ENCODE data around the gene PPFIBP2. TPM values are rescaled to one million over a fixed set of nuclear protein-coding genes. Genes with fewer than 3 reads are reported as not detected.

PPFIBP2 gene
- total RNA-seq, 2 experiments from 2014 or later = 102 to 182 TPM

DNA sequence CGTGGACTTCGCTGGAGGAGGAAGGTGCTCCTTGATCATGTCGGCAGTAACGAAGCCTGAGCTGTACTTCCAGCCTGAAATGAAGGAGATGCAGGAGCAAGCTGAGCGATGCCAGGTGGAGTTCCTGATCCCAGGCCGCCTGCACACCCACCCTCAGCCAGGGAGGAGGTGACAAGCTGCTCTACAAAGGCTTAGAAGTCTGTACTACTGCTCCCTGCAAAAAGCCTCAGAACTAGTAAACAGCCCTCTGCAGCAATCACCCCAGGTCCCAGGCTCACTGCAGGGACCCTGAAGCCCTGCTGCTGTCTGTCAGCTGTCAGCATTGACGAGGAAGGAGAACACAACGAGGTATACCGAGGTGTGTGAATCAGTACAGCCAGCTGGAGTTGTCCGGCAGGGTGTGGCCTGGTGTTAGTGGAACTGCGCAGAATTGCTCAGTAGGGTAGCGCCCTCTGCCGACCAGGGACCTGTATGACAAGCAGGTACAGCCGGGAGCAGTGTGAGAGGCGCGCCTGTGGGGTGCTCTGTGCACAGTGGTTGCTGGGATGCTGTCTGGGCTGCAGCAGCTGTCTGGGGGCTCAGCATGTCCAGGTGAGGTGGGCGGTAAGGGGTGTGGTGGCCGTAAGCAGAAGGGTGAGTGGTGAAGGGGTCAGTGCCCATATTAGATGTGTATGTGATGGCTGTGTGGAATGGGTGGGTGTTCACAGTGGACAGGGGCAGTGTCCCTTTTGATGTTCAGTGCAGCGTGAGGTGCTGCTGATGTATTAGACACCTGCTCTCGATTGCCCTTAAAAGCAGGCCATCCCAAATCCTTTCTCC, 151.9 kb downstream of the PPFIBP2 start:
- no peaks in the 10 kb centered on the region for H3K9me3 ChIP-seq (ENCODE audit: low read length)
- no peak overlapping the region for H3K27ac ChIP-seq (ENCODE audit: low read depth, low read length, poor library complexity, severe bottlenecking)
- DNase-seq (ENCODE audit: low spot score) = peak; percentile 83
- H3K4me2 ChIP-seq (ENCODE audit: low read length) = no peak overlapping the region
- H3K9me2 ChIP-seq (ENCODE audit: insufficient read depth, low read length) = no peaks in the 10 kb centered on the region
- no peak overlapping the region for H3K4me3 ChIP-seq (ENCODE audit: low read depth, low read length, poor library complexity, severe bottlenecking)
- BruUV-seq (replicated peaks) = no TSS peak
- intact Hi-C loops (cut with micrococcal nuclease; ENCODE audit: unreplicated experiment) = loop anchor here (1.0 to 5.0 kb wide), 2 partner anchors 152 to 223 kb away; partner anchors contain the start of gene PPFIBP2
- no peaks in the 10 kb centered on the region for H3K4me1 ChIP-seq (ENCODE audit: insufficient read depth, low read length, poor library complexity, severe bottlenecking)
- H2AFZ ChIP-seq (ENCODE audit: low read length) = no peak overlapping the region
- ChIA-PET POLR2A (interaction anchor here (0.5 kb wide), 1 partner anchor 187 kb away, joined by 6 read pairs; no protein-coding TSS in a partner anchor), CTCF (ENCODE audit: unreplicated experiment) (interaction anchor here (0.6 to 1.2 kb wide), 2 partner anchors 23 to 88 kb away, joined by 3 read pairs; no protein-coding TSS in a partner anchor)
- TF ChIP-seq, protein P1, sequence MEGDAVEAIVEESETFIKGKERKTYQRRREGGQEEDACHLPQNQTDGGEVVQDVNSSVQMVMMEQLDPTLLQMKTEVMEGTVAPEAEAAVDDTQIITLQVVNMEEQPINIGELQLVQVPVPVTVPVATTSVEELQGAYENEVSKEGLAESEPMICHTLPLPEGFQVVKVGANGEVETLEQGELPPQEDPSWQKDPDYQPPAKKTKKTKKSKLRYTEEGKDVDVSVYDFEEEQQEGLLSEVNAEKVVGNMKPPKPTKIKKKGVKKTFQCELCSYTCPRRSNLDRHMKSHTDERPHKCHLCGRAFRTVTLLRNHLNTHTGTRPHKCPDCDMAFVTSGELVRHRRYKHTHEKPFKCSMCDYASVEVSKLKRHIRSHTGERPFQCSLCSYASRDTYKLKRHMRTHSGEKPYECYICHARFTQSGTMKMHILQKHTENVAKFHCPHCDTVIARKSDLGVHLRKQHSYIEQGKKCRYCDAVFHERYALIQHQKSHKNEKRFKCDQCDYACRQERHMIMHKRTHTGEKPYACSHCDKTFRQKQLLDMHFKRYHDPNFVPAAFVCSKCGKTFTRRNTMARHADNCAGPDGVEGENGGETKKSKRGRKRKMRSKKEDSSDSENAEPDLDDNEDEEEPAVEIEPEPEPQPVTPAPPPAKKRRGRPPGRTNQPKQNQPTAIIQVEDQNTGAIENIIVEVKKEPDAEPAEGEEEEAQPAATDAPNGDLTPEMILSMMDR (conservative IDR thresholded peaks at IDR 0.05; ENCODE audit: low read length) = peak; percentile 90
- no peak for TF ChIP-seq EZH2phosphoT487 (IDR thresholded peaks at IDR 0.05; ENCODE audit: borderline replicate concordance, low read depth, low read length)
- peaks cover 50% of the 10 kb centered on the region for H3K36me3 ChIP-seq (ENCODE audit: insufficient read depth, low read length)
- no peaks in the 10 kb centered on the region for H3K79me2 ChIP-seq (ENCODE audit: insufficient read depth, low read depth, low read length)
- H4K20me1 ChIP-seq (ENCODE audit: insufficient read depth, low read length) = no peaks in the 10 kb centered on the region

DNA sequence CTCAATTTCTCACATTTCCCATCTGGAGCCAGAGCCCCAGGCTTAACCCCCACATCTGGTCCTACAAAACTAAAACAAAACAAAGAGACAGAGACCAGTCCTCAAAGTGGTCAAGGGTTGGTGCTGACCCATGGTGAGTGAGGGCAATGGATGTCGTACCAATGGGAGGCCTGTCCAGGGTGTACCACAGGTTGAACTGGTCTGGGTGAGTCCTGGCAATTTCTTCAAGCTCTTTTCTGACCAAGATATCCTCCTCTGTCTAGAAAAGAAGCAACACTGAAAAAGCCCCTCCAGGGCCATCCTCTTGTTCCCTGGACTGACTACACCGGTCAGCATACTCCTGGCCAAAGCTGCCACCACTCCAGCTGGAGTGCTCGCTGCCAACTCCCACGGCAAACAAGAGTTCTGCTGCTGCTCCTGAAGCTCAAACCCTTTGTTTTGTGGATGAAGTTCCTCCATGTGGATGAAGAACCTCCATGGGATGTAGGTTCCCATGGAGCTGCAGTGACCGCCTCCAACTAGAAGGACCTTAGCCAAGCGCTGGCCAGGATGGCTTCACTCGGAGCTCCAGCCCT, 152.6 kb downstream of the PPFIBP2 start:
- CTCF ChIA-PET (ENCODE audit: unreplicated experiment) = no interaction called here
- TF ChIP-seq EZH2phosphoT487 (IDR thresholded peaks at IDR 0.05; ENCODE audit: borderline replicate concordance, low read depth, low read length) = no peak
- TF ChIP-seq, protein P1 (conservative IDR thresholded peaks at IDR 0.05; ENCODE audit: low read length) = no peak
- no peak overlapping the region for H3K27ac ChIP-seq (ENCODE audit: low read depth, low read length, poor library complexity, severe bottlenecking)
- no TSS peak for BruUV-seq (replicated peaks)
- no peak overlapping the region for H3K4me2 ChIP-seq (ENCODE audit: low read length)
- no peaks in the 10 kb centered on the region for H3K4me1 ChIP-seq (ENCODE audit: insufficient read depth, low read length, poor library complexity, severe bottlenecking)
- H2AFZ ChIP-seq (ENCODE audit: low read length) = no peak overlapping the region
- no peaks in the 10 kb centered on the region for H3K79me2 ChIP-seq (ENCODE audit: insufficient read depth, low read depth, low read length)
- no peak for DNase-seq (ENCODE audit: low spot score)
- H4K20me1 ChIP-seq (ENCODE audit: insufficient read depth, low read length) = no peaks in the 10 kb centered on the region
- POLR2A ChIA-PET = no interaction called here
- no peak overlapping the region for H3K4me3 ChIP-seq (ENCODE audit: low read depth, low read length, poor library complexity, severe bottlenecking)
- peaks cover 50% of the 10 kb centered on the region for H3K36me3 ChIP-seq (ENCODE audit: insufficient read depth, low read length)
- no peaks in the 10 kb centered on the region for H3K9me2 ChIP-seq (ENCODE audit: insufficient read depth, low read length)
- intact Hi-C loops (cut with micrococcal nuclease; ENCODE audit: unreplicated experiment) = loop anchor here (5.0 kb wide), 1 partner anchor 224 kb away; no protein-coding TSS in a partner anchor
- H3K9me3 ChIP-seq (ENCODE audit: low read length) = no peaks in the 10 kb centered on the region
